Vagina (tissue), 2 donors: ENCODE measurements around the gene PTK7. TPM values are rescaled to one million over a fixed set of nuclear protein-coding genes. Genes with fewer than 3 reads are reported as not detected.
A peak's percentile ranks its signal among the peaks of the same experiment; 100 is the strongest.

ENCODE experiments used
- DNase-seq, 2 donors: peaks; one replicate each; pipeline ENCODE4 v3.0.0-alpha.2; 2017; ENCODE audit errors: extremely low spot score in 2 of 2
- H3K27ac ChIP-seq: fragments of 200-600 bp; sonication (generic); one replicate; pipeline ENCODE4 v1.5.1; 2019
- H3K27me3 ChIP-seq: fragments of 200-600 bp; sonication (generic); one replicate; pipeline ENCODE4 v1.5.1; 2019
- H3K36me3 ChIP-seq, 2 donors: fragments of 200-600 bp; sonication (generic); one replicate each; pipeline ENCODE4 v1.5.1; 2017 to 2019
- H3K4me1 ChIP-seq: fragments of 200-600 bp; sonication (generic); one replicate; pipeline ENCODE4 v1.5.1; 2019
- H3K4me3 ChIP-seq, 2 donors: fragments of 200-600 bp; sonication (generic); 1 replicate in 1 of 2; 2 replicates in 1 of 2; pipeline ENCODE4 v1.5.1; 2016 to 2019
- H3K9me3 ChIP-seq: fragments of 200-600 bp; sonication (generic); one replicate; pipeline ENCODE4 v1.5.1; 2019
- CTCF ChIP-seq, 3 experiments: fragments of 450-650 bp in 2 of 3; fragments of 200-600 bp in 1 of 3; sonication (generic) in 1 of 3; IDR thresholded peaks; one replicate each; pipeline ENCODE4 v1.5.1; 2017 to 2019; ENCODE audit warnings: antibody characterized with exemption in 3 of 3, mild to moderate bottlenecking in 2 of 3, moderate library complexity in 2 of 3
- POLR2A ChIP-seq, 2 donors: fragments of 450-650 bp; IDR thresholded peaks; one replicate each; pipeline ENCODE4 v1.6.1; 2017; ENCODE audit warnings: antibody characterized with exemption in 2 of 2, mild to moderate bottlenecking in 2 of 2, moderate library complexity in 2 of 2
- POLR2AphosphoS5 ChIP-seq, 2 donors: sonication (generic); formaldehyde crosslinking; IDR thresholded peaks; one replicate each; pipeline ENCODE4 v1.9.0; 2017; ENCODE audit warnings: antibody characterized with exemption in 2 of 2, mild to moderate bottlenecking in 2 of 2, low read depth in 1 of 2; ENCODE audit not compliant: insufficient read depth in 1 of 2
- intact Hi-C: fragments of 100-400 bp; cut with DNase I; formaldehyde crosslinking; loops from one replicate; pipeline ENCODE4 v1.15.1; 2023
- total RNA-seq: library from RNA; depleted of rRNA; stranded (reverse); fragments of >200 nt; gene quantifications from one replicate; pipeline ENCODE4 v1.2.3, GENCODE V29; 2016

Gene PTK7
- total RNA-seq, 1 donor from 2014 or later, result 62.1 TPM

- no peaks in the 10 kb centered on the region for H3K27me3 ChIP-seq
- no peak overlapping the region for H3K27ac ChIP-seq
- H3K4me1 ChIP-seq, result peaks cover 33% of the 10 kb centered on the region
- H3K36me3 ChIP-seq, result no peaks in the 10 kb centered on the region
- no peak for DNase-seq
- TF ChIP-seq POLR2A (IDR thresholded peaks at IDR 0.05), result no peak
- TF ChIP-seq POLR2AphosphoS5 (IDR thresholded peaks at IDR 0.05; ENCODE audit: insufficient read depth in 1 of 2, low read depth in 1 of 2), result no peak
- TF ChIP-seq CTCF (IDR thresholded peaks at IDR 0.05), result no peak
- no peaks in the 10 kb centered on the region for H3K9me3 ChIP-seq
- intact Hi-C loops, result no loop called here
- H3K4me3 ChIP-seq, result no peak overlapping the region
Observed at GRCh38 chr6:43082806-43083655, 6.9 kb downstream of the PTK7 start.

- no peak for DNase-seq
- no peak overlapping the region for H3K27ac ChIP-seq
- no peak overlapping the region for H3K4me3 ChIP-seq
- TF ChIP-seq POLR2A (IDR thresholded peaks at IDR 0.05) (no peak), POLR2AphosphoS5 (IDR thresholded peaks at IDR 0.05; ENCODE audit: insufficient read depth in 1 of 2, low read depth in 1 of 2) (no peak), CTCF (IDR thresholded peaks at IDR 0.05) (no peak)
- no peaks in the 10 kb centered on the region for H3K36me3 ChIP-seq
- H3K9me3 ChIP-seq, result no peaks in the 10 kb centered on the region
- no peaks in the 10 kb centered on the region for H3K27me3 ChIP-seq
- H3K4me1 ChIP-seq, result peaks cover 60% of the 10 kb centered on the region
- intact Hi-C loops, result no loop called here
Observed at GRCh38 chr6:43086022-43086658, 10.0 kb downstream of the PTK7 start.

GRCh38 chr6:43088654-43089056, 12.5 kb downstream of the PTK7 start:
- Histone ChIP-seq H3K4me3 (no peak overlapping the region), H3K27me3 (no peaks in the 10 kb centered on the region), H3K36me3 (no peaks in the 10 kb centered on the region), H3K27ac (peak overlapping the region; percentile 36), H3K4me1 (peaks cover 73% of the 10 kb centered on the region), H3K9me3 (no peaks in the 10 kb centered on the region)
- DNase-seq, result no peak
- intact Hi-C loops, result no loop called here
- TF ChIP-seq POLR2AphosphoS5 (IDR thresholded peaks at IDR 0.05; ENCODE audit: insufficient read depth in 1 of 2, low read depth in 1 of 2) (no peak), POLR2A (IDR thresholded peaks at IDR 0.05) (no peak), CTCF (IDR thresholded peaks at IDR 0.05) (no peak)

- Histone ChIP-seq H3K4me3 (no peak overlapping the region), H3K4me1 (peaks cover 77% of the 10 kb centered on the region), H3K9me3 (no peaks in the 10 kb centered on the region), H3K27me3 (no peaks in the 10 kb centered on the region), H3K27ac (peak overlapping the region; percentile 84), H3K36me3 (no peaks in the 10 kb centered on the region)
- no peak for TF ChIP-seq CTCF (IDR thresholded peaks at IDR 0.05)
- no peak for TF ChIP-seq POLR2AphosphoS5 (IDR thresholded peaks at IDR 0.05; ENCODE audit: insufficient read depth in 1 of 2, low read depth in 1 of 2)
- no peak for TF ChIP-seq POLR2A (IDR thresholded peaks at IDR 0.05)
- no peak for DNase-seq
- intact Hi-C loops, result no loop called here
Observed at GRCh38 chr6:43089467-43089866, 13.4 kb downstream of the PTK7 start.
